OCI-LY1 (cell line): Measurements from ENCODE around the gene RBP4.

Source experiments
- CTCF ChIP-seq: fragments of 200-600 bp; sonication (generic), shearing (Covaris generic); IDR thresholded peaks from 2 replicates; pipeline ENCODE4 v1.5.1; 2017; ENCODE audit warnings: mild to moderate bottlenecking, antibody characterized with exemption, low read length, moderate library complexity, mixed read lengths
- EZH2 ChIP-seq: fragments of 200-600 bp; sonication (generic), shearing (Covaris generic); IDR thresholded peaks from 2 replicates; pipeline ENCODE4 v1.8.0; 2017; ENCODE audit warnings: borderline replicate concordance, mixed run types, mild to moderate bottlenecking, antibody characterized with exemption, low read length, moderate library complexity, mixed read lengths

GRCh38 chr10:93600446-93601145 is 439 bp downstream of the RBP4 start:
- TF ChIP-seq CTCF (no peak), EZH2 (no peak)
